HCT116 (cell line): ENCODE data around the gene PHYH. TPM values are rescaled to one million over a fixed set of nuclear protein-coding genes. Genes with fewer than 3 reads are reported as not detected.
"Not testable (repeated sequence)": the region's sequence is repeated elsewhere in the genome, so short reads cannot be mapped to it uniquely, and the experiment has no call there.

ENCODE experiments used
- ATAC-seq: fragments of 200-7000 bp; cut with Tn5 transposase; 2 replicates; pipeline ENCODE4 v1.9.1; 2020; ENCODE audit warnings: mild to moderate bottlenecking, moderate library complexity
- BruUV-seq: library from RNA; stranded (reverse); fragments of 400-500 nt; replicated peaks from 2 replicates; lab custom pipeline; 2021; lab: Mats Ljungman, UMichigan
- CTCF ChIA-PET: fragments of 300-600 bp; sonication (Branson Sonifier 250); formaldehyde crosslinking; loops from one replicate; lab custom pipeline; 2021; ENCODE audit warnings: antibody characterized with exemption; lab: Charles Lee
- POLR2A ChIA-PET: fragments of 300-600, 350-600 bp; sonication (Branson Sonifier 250); formaldehyde crosslinking; loops from one replicate; lab custom pipeline; 2021; ENCODE audit warnings: antibody characterized with exemption; lab: Charles Lee
- RAD21 ChIA-PET, 2 experiments: fragments of 300-600 bp; sonication (Branson Sonifier 250); formaldehyde crosslinking; loops; one replicate each; lab custom pipeline; 2023; ENCODE audit warnings: low total read pairs in 2 of 2; ENCODE audit not compliant: uncharacterized antibody in 2 of 2, unreplicated experiment in 2 of 2, low non-redundant PET in 1 of 2; lab: Charles Lee
- DNase-seq: peaks from one replicate; pipeline ENCODE4 v3.0.0-alpha.2; 2010; ENCODE audit warnings: low read depth, low spot score
- H2AFZ ChIP-seq: fragments of 200-600 bp; shearing (Covaris generic), sonication (generic); 2 replicates; pipeline ENCODE4 v1.6.1; 2017; ENCODE audit warnings: low read depth, mixed run types, mixed read lengths, antibody characterized with exemption, low read length; ENCODE audit not compliant: poor library complexity, severe bottlenecking
- H3K27ac ChIP-seq: 2 replicates; pipeline ENCODE4 v1.5.1; 2012; ENCODE audit warnings: low read depth, low read length
- H3K27me3 ChIP-seq: fragments of 200-600 bp; sonication (generic); 2 replicates; pipeline ENCODE4 v1.6.1; 2016; ENCODE audit warnings: mixed run types, low read length, mixed read lengths; ENCODE audit not compliant: insufficient read depth
- H3K36me3 ChIP-seq, 2 experiments: fragments of 200-500 bp in 1 of 2; fragments of 200-600 bp in 1 of 2; sonication (Bioruptor generic) in 1 of 2; sonication (generic) in 1 of 2; 2 replicates each; pipeline versions ENCODE4 v1.5.1 to v1.6.1; 2014 to 2016; ENCODE audit warnings: low read length in 2 of 2, inconsistent platforms in 1 of 2, mixed read lengths in 1 of 2, mixed run types in 1 of 2; ENCODE audit not compliant: insufficient read depth in 2 of 2, control insufficient read depth in 1 of 2
- H3K4me1 ChIP-seq, 2 experiments: fragments of 200-600 bp in 1 of 2; sonication (generic) in 1 of 2; 2 replicates each; pipeline versions ENCODE4 v1.5.1 to v1.6.1; 2012 to 2017; ENCODE audit warnings: low read length in 2 of 2, inconsistent platforms in 1 of 2, mild to moderate bottlenecking in 1 of 2, mixed read lengths in 1 of 2, mixed run types in 1 of 2, moderate library complexity in 1 of 2; ENCODE audit not compliant: insufficient read depth in 2 of 2, control insufficient read depth in 1 of 2
- H3K4me2 ChIP-seq: fragments of 200-600 bp; sonication (generic); 2 replicates; pipeline ENCODE4 v1.6.1; 2017; ENCODE audit warnings: mixed run types, low read length, mixed read lengths
- H3K4me3 ChIP-seq, 2 experiments: fragments of 200-600 bp in 1 of 2; sonication (generic) in 1 of 2; replicated peaks in 1 of 2; 2 replicates each; pipeline ENCODE4 v1.5.1; 2011 to 2016; ENCODE audit warnings: low read length in 2 of 2, control low read depth in 1 of 2, low read depth in 1 of 2, mild to moderate bottlenecking in 1 of 2, mixed read lengths in 1 of 2, mixed run types in 1 of 2
- H3K79me2 ChIP-seq: fragments of 200-600 bp; sonication (generic); 2 replicates; pipeline ENCODE4 v1.6.1; 2017; ENCODE audit warnings: mild to moderate bottlenecking, mixed run types, low read length, moderate library complexity, mixed read lengths; ENCODE audit not compliant: insufficient read depth
- H3K9ac ChIP-seq: fragments of 200-600 bp; sonication (generic); 2 replicates; pipeline ENCODE4 v1.6.1; 2016; ENCODE audit warnings: low read length, mixed read lengths
- H3K9me2 ChIP-seq: fragments of 200-600 bp; sonication (generic), shearing (Covaris generic); 2 replicates; pipeline ENCODE4 v1.6.1; 2017; ENCODE audit warnings: mixed run types, mild to moderate bottlenecking, moderate library complexity; ENCODE audit not compliant: insufficient read depth
- H3K9me3 ChIP-seq, 2 experiments: fragments of 200-500 bp in 1 of 2; fragments of 200-600 bp in 1 of 2; sonication (Bioruptor generic) in 1 of 2; sonication (generic) in 1 of 2; 2 replicates each; pipeline ENCODE4 v1.6.1; 2014 to 2017; ENCODE audit warnings: low read length in 2 of 2, mixed read lengths in 2 of 2, inconsistent platforms in 1 of 2, low read depth in 1 of 2, mild to moderate bottlenecking in 1 of 2, mixed run types in 1 of 2, moderate library complexity in 1 of 2; ENCODE audit not compliant: control insufficient read depth in 1 of 2, insufficient read depth in 1 of 2
- H4K20me1 ChIP-seq: fragments of 200-600 bp; sonication (generic), shearing (Covaris generic); 2 replicates; pipeline ENCODE4 v1.6.1; 2017; ENCODE audit warnings: mixed run types, mild to moderate bottlenecking, moderate library complexity; ENCODE audit not compliant: insufficient read depth
- ATF3 ChIP-seq: IDR thresholded peaks from 2 replicates; pipeline ENCODE4 v1.6.1; 2012
- CBX3 ChIP-seq: IDR thresholded peaks from 2 replicates; pipeline ENCODE4 v1.6.1; 2012; ENCODE audit warnings: low read depth
- EGR1 ChIP-seq: IDR thresholded peaks from 2 replicates; pipeline ENCODE4 v1.6.1; 2012; ENCODE audit warnings: low read depth
- EZH2 ChIP-seq: fragments of 200-600 bp; sonication (generic); IDR thresholded peaks from 2 replicates; pipeline ENCODE4 v1.6.1; 2017; ENCODE audit warnings: antibody characterized with exemption, mixed run types
- EZH2phosphoT487 ChIP-seq: fragments of 200-600 bp; IDR thresholded peaks from 2 replicates; pipeline ENCODE4 v1.6.1; 2018; ENCODE audit warnings: antibody characterized with exemption, borderline replicate concordance
- FOSL1 ChIP-seq: IDR thresholded peaks from 2 replicates; pipeline ENCODE4 v1.6.1; 2012; ENCODE audit warnings: low read depth
- MAX ChIP-seq: IDR thresholded peaks from 2 replicates; pipeline ENCODE4 v1.6.1; 2012
- POLR2A ChIP-seq: IDR thresholded peaks from 2 replicates; pipeline ENCODE4 v1.7.0; 2011; ENCODE audit warnings: borderline replicate concordance; ENCODE audit not compliant: insufficient read depth, insufficient read length; ENCODE audit errors: extremely low read depth
- POLR2AphosphoS5 ChIP-seq: IDR thresholded peaks from 2 replicates; pipeline ENCODE4 v1.6.1; 2011; ENCODE audit warnings: mild to moderate bottlenecking, low read depth, low read length, moderate library complexity
- REST ChIP-seq: IDR thresholded peaks from 2 replicates; pipeline ENCODE4 v1.6.1; 2012; ENCODE audit warnings: low read depth
- SIN3A ChIP-seq: IDR thresholded peaks from 2 replicates; pipeline ENCODE4 v1.6.1; 2012; ENCODE audit warnings: low read depth
- SP1 ChIP-seq: IDR thresholded peaks from 2 replicates; pipeline ENCODE4 v1.6.1; 2012; ENCODE audit warnings: low read depth
- SRF ChIP-seq: IDR thresholded peaks from 2 replicates; pipeline ENCODE4 v1.6.1; 2012; ENCODE audit warnings: low read depth
- ZBTB33 ChIP-seq: IDR thresholded peaks from 2 replicates; pipeline ENCODE4 v1.6.1; 2011; ENCODE audit warnings: mild to moderate bottlenecking, low read length, moderate library complexity; ENCODE audit not compliant: insufficient replicate concordance; ENCODE audit errors: extremely low read depth
- ZFX ChIP-seq: fragments of 450-650 bp; IDR thresholded peaks from 2 replicates; pipeline ENCODE4 v1.6.1; 2017
- ZNF274 ChIP-seq: fragments of 200-500 bp; sonication (Bioruptor generic); IDR thresholded peaks from 2 replicates; pipeline ENCODE4 v1.6.1; 2014; ENCODE audit warnings: mild to moderate bottlenecking, low read depth, low read length, inconsistent platforms
- intact Hi-C: fragments of 100-400 bp; cut with micrococcal nuclease; formaldehyde crosslinking; loops from 2 replicates; pipeline ENCODE4 v1.10.0; 2022
- total RNA-seq: library from RNA; stranded (reverse); gene quantifications from one replicate; pipeline ENCODE4 v1.2.1, GENCODE V29; 2021; ENCODE audit not compliant: unreplicated experiment

Gene PHYH
- total RNA-seq, 1 experiment from 2014 or later: 15.3 TPM

- DNase-seq (no peak), ATAC-seq (no peak)
- Histone ChIP-seq H3K4me2 (no peak overlapping the region), H3K9me2 (no peaks in the 10 kb centered on the region), H2AFZ (no peak overlapping the region), H4K20me1 (no peaks in the 10 kb centered on the region), H3K4me3 (no peak overlapping the region), H3K27ac (no peak overlapping the region), H3K36me3 (no peaks in the 10 kb centered on the region), H3K4me1 (no peaks in the 10 kb centered on the region), H3K79me2 (no peaks in the 10 kb centered on the region), H3K9me3 (no peaks in the 10 kb centered on the region), H3K9ac (no peak overlapping the region), H3K27me3 (no peaks in the 10 kb centered on the region)
- ChIA-PET RAD21 (no interaction called here), POLR2A (no interaction called here), CTCF (no interaction called here)
- BruUV-seq: no TSS peak
- TF ChIP-seq EZH2phosphoT487: no peak
- TF ChIP-seq ATF3: no peak
- no peak for TF ChIP-seq ZFX
- no peak for TF ChIP-seq FOSL1
- no peak for TF ChIP-seq POLR2AphosphoS5
- TF ChIP-seq REST: no peak
- TF ChIP-seq SRF: no peak
- no peak for TF ChIP-seq MAX
- no peak for TF ChIP-seq CBX3
- no peak for TF ChIP-seq POLR2A
- TF ChIP-seq EGR1: no peak
- TF ChIP-seq ZBTB33: no peak
- no peak for TF ChIP-seq EZH2
- TF ChIP-seq SP1: no peak
- no peak for TF ChIP-seq ZNF274
- no peak for TF ChIP-seq SIN3A
- intact Hi-C loops: no loop called here
Observed at GRCh38 chr10:13247246-13247645, 52.6 kb downstream of the PHYH start.

DNA sequence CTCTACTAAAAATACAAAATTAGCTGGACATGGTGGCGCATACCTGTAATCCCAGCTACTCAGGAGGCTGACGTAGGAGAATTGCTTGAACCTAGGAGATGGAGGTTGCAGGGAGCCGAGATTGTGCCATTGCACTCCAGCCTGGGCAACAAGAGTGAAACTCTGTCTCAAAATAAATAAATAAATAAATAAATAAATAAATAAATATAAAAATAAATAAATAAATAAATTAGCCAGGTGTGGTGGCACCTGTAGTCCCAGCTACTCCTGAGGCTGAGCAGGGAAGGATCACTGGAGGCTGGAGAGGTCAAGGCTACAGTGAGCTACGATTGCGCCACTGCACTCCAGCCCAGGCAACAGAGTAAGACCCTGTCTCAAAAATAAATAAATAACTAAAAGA is 57.6 kb downstream of the PHYH start:
- H3K36me3 ChIP-seq, BruUV-seq, H3K79me2 ChIP-seq, H3K4me1 ChIP-seq, H3K9ac ChIP-seq, POLR2A ChIA-PET, H2AFZ ChIP-seq, H3K27me3 ChIP-seq, DNase-seq, RAD21 ChIA-PET, intact Hi-C loops, H3K4me2 ChIP-seq, ATAC-seq, H4K20me1 ChIP-seq, H3K4me3 ChIP-seq, CTCF ChIA-PET, H3K27ac ChIP-seq, H3K9me3 ChIP-seq, H3K9me2 ChIP-seq: not testable (repeated sequence)
